Bronchial epithelial cell (primary cell): Measurements from ENCODE around the gene DTD1. TPM values are rescaled to one million over a fixed set of nuclear protein-coding genes. Genes with fewer than 3 reads are reported as not detected.

Experiments
- DNase-seq: peaks from one replicate; pipeline ENCODE4 v3.0.0-alpha.2; 2010; ENCODE audit warnings: low read depth
- FAIRE-seq: peaks from 2 replicates; lab custom pipeline; 2011; peaks lifted over from hg19 to GRCh38; lab: Jason Lieb, UNC
- H3K27me3 ChIP-seq: 2 replicates; pipeline ENCODE4 v1.5.1; 2011; ENCODE audit warnings: low read length; ENCODE audit not compliant: control insufficient read depth, insufficient read depth
- H3K36me3 ChIP-seq: 2 replicates; pipeline ENCODE4 v1.5.1; 2011; ENCODE audit warnings: low read length; ENCODE audit not compliant: control insufficient read depth, insufficient read depth
- H3K4me3 ChIP-seq: 2 replicates; pipeline ENCODE4 v1.5.1; 2011; ENCODE audit warnings: mild to moderate bottlenecking, low read depth, low read length, control low read depth
- CTCF ChIP-seq: IDR thresholded peaks from 2 replicates; pipeline ENCODE4 v1.5.1; 2011; ENCODE audit warnings: mild to moderate bottlenecking, moderate library complexity, low read length, control low read depth, inconsistent platforms; ENCODE audit not compliant: insufficient read depth, severe bottlenecking
- total RNA-seq: library from RNA; depleted of rRNA; stranded (reverse); fragments of >200 nt; gene quantifications from 2 replicates; pipeline ENCODE4 v1.2.1, GENCODE V29; 2014

Gene DTD1
- total RNA-seq, 1 donor from 2014 or later, result 197 TPM

GRCh38 chr20:18684775-18685174, 96.9 kb downstream of the DTD1 start:
- no peaks in the 10 kb centered on the region for H3K27me3 ChIP-seq
- H3K4me3 ChIP-seq, result no peak overlapping the region
- DNase-seq (no peak), FAIRE-seq (no peak)
- no peaks in the 10 kb centered on the region for H3K36me3 ChIP-seq
- TF ChIP-seq CTCF, result no peak

- no peaks in the 10 kb centered on the region for H3K36me3 ChIP-seq
These were observed 97.6 kb downstream of the DTD1 start for GRCh38 chr20:18685406-18685805.

GRCh38 chr20:18686696-18687095, 98.8 kb downstream of the DTD1 start:
- Histone ChIP-seq H3K27me3 (no peaks in the 10 kb centered on the region), H3K36me3 (no peaks in the 10 kb centered on the region), H3K4me3 (no peak overlapping the region)
- no peak for DNase-seq
- FAIRE-seq, result no peak
- no peak for TF ChIP-seq CTCF

More at GRCh38 chr20:18685406-18685805, 97.6 kb downstream of the DTD1 start:
- DNase-seq, result no peak
- no peak for FAIRE-seq
- TF ChIP-seq CTCF, result no peak
- Histone ChIP-seq H3K27me3 (no peaks in the 10 kb centered on the region), H3K4me3 (no peak overlapping the region)

GRCh38 chr20:18688676-18689075, 100.8 kb downstream of the DTD1 start:
- Histone ChIP-seq H3K4me3 (no peak overlapping the region), H3K27me3 (no peaks in the 10 kb centered on the region), H3K36me3 (no peaks in the 10 kb centered on the region)
- no peak for TF ChIP-seq CTCF
- no peak for DNase-seq
- FAIRE-seq, result no peak

GRCh38 chr20:18689557-18689956, 101.7 kb downstream of the DTD1 start:
- DNase-seq, result no peak
- TF ChIP-seq CTCF, result no peak
- H3K4me3 ChIP-seq, result no peak overlapping the region
- H3K27me3 ChIP-seq, result no peaks in the 10 kb centered on the region
- no peaks in the 10 kb centered on the region for H3K36me3 ChIP-seq
- no peak for FAIRE-seq

- H3K27me3 ChIP-seq, result no peaks in the 10 kb centered on the region
- FAIRE-seq (no peak), DNase-seq (peak; percentile 23)
- TF ChIP-seq CTCF, result no peak
- no peaks in the 10 kb centered on the region for H3K36me3 ChIP-seq
- H3K4me3 ChIP-seq, result no peak overlapping the region
These were observed 104.6 kb downstream of the DTD1 start for GRCh38 chr20:18692447-18692846.
